GM19238 (cell line): ENCODE results near the gene ZNF689.

ENCODE experiments used
- DNase-seq: peaks from one replicate; pipeline ENCODE4 v3.0.0; 2011; ENCODE audit warnings: low spot score; ENCODE audit not compliant: insufficient read length

ZNF689 gene

GRCh38 chr16:30609926-30610839, at the start of gene ZNF689:
TSS of gene ZNF689 (minus strand) at chr16:30610389. CDS start at chr16:30610041, 348 bp downstream.
- DNase-seq, result peak; percentile 90

GRCh38 chr16:30658731-30659506, 48.7 kb upstream of the ZNF689 start:
- peak; percentile 79 for DNase-seq

- peak; percentile 94 for DNase-seq
These were observed 47.9 kb upstream of the ZNF689 start, which contains the start of gene FBRS for GRCh38 chr16:30657866-30658730. TSS of gene FBRS (plus strand) at chr16:30658431. CDS start at chr16:30659519, 1,088 bp downstream.

GRCh38 chr16:30656974-30657865, 47.0 kb upstream of the ZNF689 start:
- DNase-seq, result no peak

- no peak for DNase-seq
These were observed 46.2 kb upstream of the ZNF689 start for GRCh38 chr16:30656388-30656787.

GRCh38 chr16:30655815-30656347, 45.7 kb upstream of the ZNF689 start:
- no peak for DNase-seq

- no peak for DNase-seq
These were observed 44.7 kb upstream of the ZNF689 start for GRCh38 chr16:30654856-30655255.

- DNase-seq, result no peak
These were observed 42.5 kb upstream of the ZNF689 start for GRCh38 chr16:30652718-30653117.

GRCh38 chr16:30652005-30652296, 41.8 kb upstream of the ZNF689 start:
- DNase-seq, result no peak

- peak; percentile 89 for DNase-seq
These were observed 41.2 kb upstream of the ZNF689 start for GRCh38 chr16:30651124-30652004.

- peak; percentile 92 for DNase-seq
These were observed 40.4 kb upstream of the ZNF689 start, which contains the start of gene PRR14 for GRCh38 chr16:30650369-30651123. TSS of gene PRR14 (plus strand) at chr16:30650960. CDS start at chr16:30651646, 686 bp downstream.

GRCh38 chr16:30649725-30650368, 39.7 kb upstream of the ZNF689 start:
- DNase-seq, result no peak

- DNase-seq, result no peak
These were observed 37.0 kb upstream of the ZNF689 start for GRCh38 chr16:30647274-30647571.

GRCh38 chr16:30645727-30646126, 35.5 kb upstream of the ZNF689 start:
- DNase-seq, result no peak

GRCh38 chr16:30644334-30644830, 34.2 kb upstream of the ZNF689 start:
- no peak for DNase-seq

GRCh38 chr16:30641378-30641982, 31.3 kb upstream of the ZNF689 start:
- no peak for DNase-seq

GRCh38 chr16:30637944-30638343, 27.8 kb upstream of the ZNF689 start:
- no peak for DNase-seq
